Right atrium auricular region (tissue), 2 donors: ENCODE results near the gene ABCD3. TPM values are rescaled to one million over a fixed set of nuclear protein-coding genes. Genes with fewer than 3 reads are reported as not detected.

Source experiments
- DNase-seq: peaks from one replicate; pipeline ENCODE4 v3.0.0-alpha.2; 2019; ENCODE audit warnings: low spot score
- H3K27ac ChIP-seq, 2 donors: fragments of 200-600 bp; sonication (generic); 1 replicate in 1 of 2; 2 replicates in 1 of 2; pipeline ENCODE4 v1.5.1; 2016 to 2019
- H3K27me3 ChIP-seq, 2 donors: fragments of 200-600 bp; sonication (generic); one replicate each; pipeline versions ENCODE4 v1.5.1 to v1.6.0; 2017 to 2019
- H3K36me3 ChIP-seq: fragments of 200-600 bp; sonication (generic); one replicate; pipeline ENCODE4 v1.5.1; 2016
- H3K4me1 ChIP-seq, 2 donors: fragments of 200-600 bp; sonication (generic); one replicate each; pipeline versions ENCODE4 v1.5.1 to v1.6.0; 2017 to 2019
- H3K4me3 ChIP-seq, 2 donors: fragments of 200-600 bp; sonication (generic); 1 replicate in 1 of 2; 2 replicates in 1 of 2; pipeline ENCODE4 v1.5.1; 2017 to 2019; ENCODE audit warnings: mild to moderate bottlenecking in 1 of 2, moderate library complexity in 1 of 2
- H3K9me3 ChIP-seq, 2 donors: fragments of 200-600 bp; sonication (generic); one replicate each; pipeline ENCODE4 v1.5.1; 2019
- total RNA-seq, 2 donors: library from RNA; depleted of rRNA; stranded (reverse); fragments of >200 nt; gene quantifications; one replicate each; pipeline ENCODE4 v1.1.0, GENCODE V29; 2016
- TF ChIP-seq, protein P1 (sequence below), 2 donors: fragments of 200-600 bp; sonication (generic); IDR thresholded peaks; one replicate each; pipeline ENCODE4 v1.5.1; 2019; ENCODE audit warnings: antibody characterized with exemption in 2 of 2

Gene ABCD3
- total RNA-seq, 2 donors from 2014 or later, result 24.6 to 54.1 TPM

DNA sequence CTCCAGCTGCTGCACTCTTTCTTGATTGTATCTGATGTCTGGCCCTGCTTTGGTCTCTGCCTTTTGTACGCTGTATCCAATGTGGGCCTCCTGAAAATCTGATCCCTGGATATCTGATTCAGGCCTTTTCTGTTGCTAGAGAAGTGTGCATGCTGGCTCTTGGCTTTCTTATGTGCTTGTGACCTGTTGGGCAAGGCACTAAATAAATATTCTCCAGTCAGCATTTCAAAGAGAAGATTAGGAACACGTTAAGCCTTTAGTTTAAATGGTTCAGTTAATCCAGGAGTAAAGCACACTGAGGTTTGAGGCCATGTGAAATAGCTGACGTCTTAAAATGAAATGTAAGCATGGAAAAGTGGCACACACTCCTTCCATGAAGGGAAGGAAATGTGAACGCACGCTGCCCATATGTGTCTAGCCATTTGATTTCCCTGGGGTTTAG lies 132.6 kb downstream of the ABCD3 start:
- no peak overlapping the region for H3K27ac ChIP-seq
- no peaks in the 10 kb centered on the region for H3K36me3 ChIP-seq
- no peak overlapping the region for H3K4me3 ChIP-seq
- no peaks in the 10 kb centered on the region for H3K9me3 ChIP-seq
- no peak for DNase-seq
- peaks cover 0 to 11% of the 10 kb centered on the region in 2 donors for H3K4me1 ChIP-seq
- TF ChIP-seq, protein P1, sequence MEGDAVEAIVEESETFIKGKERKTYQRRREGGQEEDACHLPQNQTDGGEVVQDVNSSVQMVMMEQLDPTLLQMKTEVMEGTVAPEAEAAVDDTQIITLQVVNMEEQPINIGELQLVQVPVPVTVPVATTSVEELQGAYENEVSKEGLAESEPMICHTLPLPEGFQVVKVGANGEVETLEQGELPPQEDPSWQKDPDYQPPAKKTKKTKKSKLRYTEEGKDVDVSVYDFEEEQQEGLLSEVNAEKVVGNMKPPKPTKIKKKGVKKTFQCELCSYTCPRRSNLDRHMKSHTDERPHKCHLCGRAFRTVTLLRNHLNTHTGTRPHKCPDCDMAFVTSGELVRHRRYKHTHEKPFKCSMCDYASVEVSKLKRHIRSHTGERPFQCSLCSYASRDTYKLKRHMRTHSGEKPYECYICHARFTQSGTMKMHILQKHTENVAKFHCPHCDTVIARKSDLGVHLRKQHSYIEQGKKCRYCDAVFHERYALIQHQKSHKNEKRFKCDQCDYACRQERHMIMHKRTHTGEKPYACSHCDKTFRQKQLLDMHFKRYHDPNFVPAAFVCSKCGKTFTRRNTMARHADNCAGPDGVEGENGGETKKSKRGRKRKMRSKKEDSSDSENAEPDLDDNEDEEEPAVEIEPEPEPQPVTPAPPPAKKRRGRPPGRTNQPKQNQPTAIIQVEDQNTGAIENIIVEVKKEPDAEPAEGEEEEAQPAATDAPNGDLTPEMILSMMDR (IDR thresholded peaks at IDR 0.05), result no peak
- H3K27me3 ChIP-seq, result no peaks in the 10 kb centered on the region

GRCh38 chr1:94551449-94551848 lies 133.3 kb downstream of the ABCD3 start:
- Histone ChIP-seq H3K4me3 (no peak overlapping the region), H3K27ac (peak overlapping the region; percentile 64 to 79), H3K4me1 (peaks cover 0 to 11% of the 10 kb centered on the region in 2 donors), H3K27me3 (no peaks in the 10 kb centered on the region), H3K9me3 (no peaks in the 10 kb centered on the region), H3K36me3 (no peaks in the 10 kb centered on the region)
- TF ChIP-seq, protein P1 (IDR thresholded peaks at IDR 0.05), result no peak
- no peak for DNase-seq

DNA sequence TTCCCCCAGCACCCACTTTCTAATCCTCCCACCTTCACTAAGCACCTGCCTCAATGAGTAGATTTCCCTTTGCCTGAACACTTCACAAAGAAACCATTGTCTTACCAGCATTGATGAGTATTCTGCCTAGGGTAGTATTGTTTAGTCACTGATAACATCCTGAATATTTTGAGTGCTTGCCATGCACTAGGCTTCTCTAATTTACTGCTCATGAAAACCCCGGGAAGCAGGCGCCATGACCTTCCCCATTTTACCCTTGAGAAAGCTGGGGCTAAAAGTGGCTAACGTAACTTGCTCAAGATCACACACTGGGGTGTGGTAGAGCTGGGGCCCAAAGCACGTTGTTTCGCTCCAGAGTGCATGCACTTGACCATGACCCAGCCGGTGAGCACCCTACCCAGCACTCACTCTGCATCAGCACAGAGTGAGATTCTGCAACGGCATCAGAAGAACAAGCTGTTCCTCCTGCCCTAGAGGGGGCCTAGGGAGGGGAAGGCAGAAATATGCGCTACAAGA lies 133.9 kb downstream of the ABCD3 start:
- DNase-seq, result no peak
- no peaks in the 10 kb centered on the region for H3K36me3 ChIP-seq
- H3K4me3 ChIP-seq, result no peak overlapping the region
- no peaks in the 10 kb centered on the region for H3K9me3 ChIP-seq
- H3K4me1 ChIP-seq, result peaks cover 0 to 11% of the 10 kb centered on the region in 2 donors
- peak overlapping the region; percentile 64 to 79 for H3K27ac ChIP-seq
- TF ChIP-seq, protein P1 (IDR thresholded peaks at IDR 0.05), result no peak
- H3K27me3 ChIP-seq, result no peaks in the 10 kb centered on the region

DNA sequence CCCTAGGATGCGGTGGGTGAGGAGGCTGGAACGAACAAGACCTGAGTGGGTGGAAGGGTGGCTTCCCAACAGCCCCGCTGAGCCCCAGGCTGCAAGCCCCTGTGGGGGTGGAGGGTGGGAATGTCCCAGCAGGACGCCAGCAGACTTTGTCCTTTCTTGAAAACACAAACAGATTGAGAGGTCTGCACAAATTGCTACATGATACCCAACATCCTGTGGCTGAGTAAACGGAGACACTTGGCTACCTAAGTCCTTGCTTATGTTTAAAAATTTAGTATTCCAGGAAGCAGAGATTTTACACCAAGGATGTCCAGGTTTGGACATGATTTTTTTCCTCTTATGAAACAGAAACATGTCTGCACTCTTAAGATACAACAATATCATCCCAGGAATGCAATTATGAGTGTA lies 135.1 kb downstream of the ABCD3 start:
- no peaks in the 10 kb centered on the region for H3K27me3 ChIP-seq
- H3K27ac ChIP-seq, result peak overlapping the region in 1 of 2 donors; percentile 79
- TF ChIP-seq, protein P1 (IDR thresholded peaks at IDR 0.05), result no peak
- DNase-seq, result no peak
- no peaks in the 10 kb centered on the region for H3K36me3 ChIP-seq
- H3K4me3 ChIP-seq, result no peak overlapping the region
- H3K9me3 ChIP-seq, result no peaks in the 10 kb centered on the region
- peaks cover 0 to 11% of the 10 kb centered on the region in 2 donors for H3K4me1 ChIP-seq

DNA sequence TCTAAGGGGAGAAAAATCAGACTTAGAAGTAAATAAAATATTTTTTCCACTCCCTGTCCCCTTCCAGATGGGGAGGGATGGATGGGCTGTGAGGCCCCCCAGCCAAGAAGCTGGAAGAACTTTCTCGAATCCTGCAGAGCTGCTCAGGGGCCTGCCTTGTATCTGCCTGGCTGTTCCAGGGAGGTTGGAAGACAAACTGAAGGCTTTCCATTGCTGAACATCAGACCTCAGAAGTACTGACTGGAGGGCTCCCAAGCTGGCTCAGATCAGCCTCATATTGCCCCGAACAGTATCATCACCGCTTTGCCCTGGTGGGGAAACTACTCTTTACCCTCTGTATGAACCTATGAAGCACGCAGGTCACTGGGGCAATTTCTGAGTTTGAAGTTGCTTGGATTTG lies 135.7 kb downstream of the ABCD3 start:
- no peaks in the 10 kb centered on the region for H3K36me3 ChIP-seq
- H3K27ac ChIP-seq, result no peak overlapping the region
- DNase-seq, result no peak
- no peaks in the 10 kb centered on the region for H3K9me3 ChIP-seq
- peaks cover 0 to 11% of the 10 kb centered on the region in 2 donors for H3K4me1 ChIP-seq
- TF ChIP-seq, protein P1 (IDR thresholded peaks at IDR 0.05), result no peak
- no peaks in the 10 kb centered on the region for H3K27me3 ChIP-seq
- H3K4me3 ChIP-seq, result no peak overlapping the region

DNA sequence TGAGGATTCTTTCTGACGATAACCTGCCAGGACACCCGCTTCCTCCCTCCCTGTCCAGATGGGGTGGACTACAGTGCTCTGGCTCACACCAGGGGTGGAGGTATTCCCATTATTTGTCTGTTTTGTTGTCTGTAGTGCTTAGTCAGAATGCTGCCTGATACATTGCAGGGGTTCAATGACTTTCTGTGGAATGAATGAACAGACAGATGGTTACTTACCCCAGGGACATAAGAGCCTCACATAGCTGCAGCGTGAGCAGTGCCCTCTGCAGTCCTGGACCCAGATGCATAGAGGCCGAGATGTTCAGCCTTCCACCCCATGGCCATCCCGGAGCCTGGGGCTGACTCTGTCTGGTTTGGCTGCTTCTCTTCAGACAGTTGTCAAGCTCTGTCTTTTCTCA lies 136.4 kb downstream of the ABCD3 start:
- Histone ChIP-seq H3K4me3 (no peak overlapping the region), H3K27ac (no peak overlapping the region), H3K36me3 (no peaks in the 10 kb centered on the region), H3K9me3 (no peaks in the 10 kb centered on the region), H3K4me1 (peaks cover 0 to 11% of the 10 kb centered on the region in 2 donors), H3K27me3 (no peaks in the 10 kb centered on the region)
- DNase-seq, result no peak
- TF ChIP-seq, protein P1 (IDR thresholded peaks at IDR 0.05), result no peak
